Parietal lobe (tissue), 1 donor: ENCODE measurements around the gene KRTAP24-1. TPM values are rescaled to one million over a fixed set of nuclear protein-coding genes. Genes with fewer than 3 reads are reported as not detected.

ENCODE experiments used
- total RNA-seq: library from RNA; depleted of rRNA; stranded (reverse); fragments of >200 nt; gene quantifications from one replicate; pipeline ENCODE4 v1.2.3, GENCODE V29; 2014

The KRTAP24-1 gene
- not detected for total RNA-seq

DNA sequence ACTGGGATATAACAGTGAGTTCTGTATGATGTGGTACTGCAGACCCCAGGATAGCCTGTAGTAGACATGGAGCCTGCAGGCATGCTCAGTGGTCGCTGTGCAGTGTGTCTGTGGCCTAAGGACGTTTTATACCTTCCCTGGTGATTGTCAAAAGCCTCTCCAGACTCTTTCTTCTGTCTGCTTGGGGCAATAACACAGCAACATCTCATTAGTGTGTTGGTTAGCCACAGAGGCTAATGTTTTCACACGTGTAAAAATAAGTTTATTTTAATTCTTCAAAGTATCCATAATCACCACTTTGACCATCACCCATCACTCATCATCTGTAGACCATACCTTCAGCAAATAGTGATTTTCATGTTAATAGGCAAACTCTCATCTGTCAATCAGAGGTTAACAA is at the start of gene KRTAP24-1:
Gene KRTAP24-1, minus strand, starts transcription at position 101 of the 400 bp plus-strand sequence. Its CDS starts 18 bp downstream, at position 83.

GRCh38 chr21:30320215-30320614 is 37.5 kb upstream of the KRTAP24-1 start, which contains the start of gene KRTAP26-1:
Gene KRTAP26-1, minus strand, starts transcription at chr21:30320315. Its CDS starts 280 bp downstream, at chr21:30320035.

GRCh38 chr21:30289215-30289614 is 6.5 kb upstream of the KRTAP24-1 start, which contains the start of gene KRTAP25-1:
Gene KRTAP25-1, minus strand, starts transcription at chr21:30289514. Its CDS starts 24 bp downstream, at chr21:30289490.

Other genes starting within 250 kb of the KRTAP24-1 start
- not detected for gene CLDN17, start 116.1 kb downstream of the KRTAP24-1 start, total RNA-seq
- not detected for gene CLDN8, start 66.9 kb downstream of the KRTAP24-1 start, total RNA-seq
- not detected for gene KRTAP25-1, start 6.6 kb upstream of the KRTAP24-1 start, total RNA-seq
- gene KRTAP26-1, start 37.4 kb upstream of the KRTAP24-1 start, total RNA-seq: not detected
- not detected for gene KRTAP27-1, start 54.7 kb upstream of the KRTAP24-1 start, total RNA-seq
- gene KRTAP23-1, start 65.7 kb upstream of the KRTAP24-1 start, total RNA-seq: not detected
- not detected for gene KRTAP13-2, start 89.3 kb upstream of the KRTAP24-1 start, total RNA-seq
- not detected for gene KRTAP13-1, start 113.1 kb upstream of the KRTAP24-1 start, total RNA-seq
- not detected for gene KRTAP13-3, start 143.0 kb upstream of the KRTAP24-1 start, total RNA-seq
- not detected for gene KRTAP13-4, start 147.3 kb upstream of the KRTAP24-1 start, total RNA-seq
- gene KRTAP15-1, start 157.3 kb upstream of the KRTAP24-1 start, total RNA-seq: not detected
- gene KRTAP19-1, start 197.4 kb upstream of the KRTAP24-1 start, total RNA-seq: not detected
- not detected for gene KRTAP19-2, start 204.5 kb upstream of the KRTAP24-1 start, total RNA-seq
- not detected for gene KRTAP19-3, start 209.1 kb upstream of the KRTAP24-1 start, total RNA-seq
- gene KRTAP19-4, start 214.2 kb upstream of the KRTAP24-1 start, total RNA-seq: not detected
- not detected for gene KRTAP19-5, start 219.2 kb upstream of the KRTAP24-1 start, total RNA-seq